ENCODE measurements around the gene KLHL22. TPM values are rescaled to one million over a fixed set of nuclear protein-coding genes. Genes with fewer than 3 reads are reported as not detected.
A peak's percentile ranks its signal among the peaks of the same experiment; 100 is the strongest.

Gene KLHL22
- total RNA-seq, 1 donor = 36.9 TPM

GRCh38 chr22:20432244-20432686 is 63.3 kb downstream of the KLHL22 start:
- peaks cover 72% of the 10 kb centered on the region for H4K20me1 ChIP-seq (ENCODE audit: insufficient read depth, low read length)
- no peak overlapping the region for H3K4me2 ChIP-seq (ENCODE audit: insufficient read depth, low read length)
- peaks cover 21% of the 10 kb centered on the region for H3K36me3 ChIP-seq (ENCODE audit: insufficient read depth, low read length)
- H3K4me1 ChIP-seq (ENCODE audit: insufficient read depth, low read length) = peaks cover 14% of the 10 kb centered on the region
- no peak overlapping the region for H2AFZ ChIP-seq (ENCODE audit: low read length)
- peak; percentile 89 for DNase-seq (ENCODE audit: insufficient read length, low spot score, missing footprints)
- no peaks in the 10 kb centered on the region for H3K9me3 ChIP-seq (ENCODE audit: low read depth, low read length)
- no peaks in the 10 kb centered on the region for H3K27me3 ChIP-seq (ENCODE audit: insufficient read depth, low read length)
- TF ChIP-seq CTCF (IDR thresholded peaks at IDR 0.05; ENCODE audit: extremely low read depth, low read depth, low read length) = no peak
- peaks cover 67% of the 10 kb centered on the region for H3K79me2 ChIP-seq (ENCODE audit: insufficient read depth, low read length)
- no peak overlapping the region for H3K4me3 ChIP-seq (ENCODE audit: insufficient read depth, low read length)
- H3K27ac ChIP-seq (ENCODE audit: low read depth, low read length) = no peak overlapping the region

- H4K20me1 ChIP-seq (ENCODE audit: insufficient read depth, low read length) = peaks cover 75% of the 10 kb centered on the region
- H3K9me3 ChIP-seq (ENCODE audit: low read depth, low read length) = no peaks in the 10 kb centered on the region
- H2AFZ ChIP-seq (ENCODE audit: low read length) = no peak overlapping the region
- TF ChIP-seq CTCF (IDR thresholded peaks at IDR 0.05; ENCODE audit: extremely low read depth, low read depth, low read length) = no peak
- no peaks in the 10 kb centered on the region for H3K27me3 ChIP-seq (ENCODE audit: insufficient read depth, low read length)
- peaks cover 14% of the 10 kb centered on the region for H3K4me1 ChIP-seq (ENCODE audit: insufficient read depth, low read length)
- peak; percentile 86 for DNase-seq (ENCODE audit: insufficient read length, low spot score, missing footprints)
- H3K4me3 ChIP-seq (ENCODE audit: insufficient read depth, low read length) = no peak overlapping the region
- no peak overlapping the region for H3K4me2 ChIP-seq (ENCODE audit: insufficient read depth, low read length)
- H3K27ac ChIP-seq (ENCODE audit: low read depth, low read length) = no peak overlapping the region
- peaks cover 25% of the 10 kb centered on the region for H3K36me3 ChIP-seq (ENCODE audit: insufficient read depth, low read length)
- peaks cover 65% of the 10 kb centered on the region for H3K79me2 ChIP-seq (ENCODE audit: insufficient read depth, low read length)
Observed at GRCh38 chr22:20431511-20432192, 63.9 kb downstream of the KLHL22 start.

GRCh38 chr22:20430720-20431510 is 64.7 kb downstream of the KLHL22 start:
- no peak overlapping the region for H2AFZ ChIP-seq (ENCODE audit: low read length)
- no peak overlapping the region for H3K27ac ChIP-seq (ENCODE audit: low read depth, low read length)

More at GRCh38 chr22:20430720-20431510, 64.7 kb downstream of the KLHL22 start:
- no peaks in the 10 kb centered on the region for H3K9me3 ChIP-seq (ENCODE audit: low read depth, low read length)
- peaks cover 59% of the 10 kb centered on the region for H3K79me2 ChIP-seq (ENCODE audit: insufficient read depth, low read length)
- H3K4me1 ChIP-seq (ENCODE audit: insufficient read depth, low read length) = peaks cover 12% of the 10 kb centered on the region
- TF ChIP-seq CTCF (IDR thresholded peaks at IDR 0.05; ENCODE audit: extremely low read depth, low read depth, low read length) = no peak
- no peak overlapping the region for H3K4me3 ChIP-seq (ENCODE audit: insufficient read depth, low read length)
- H3K36me3 ChIP-seq (ENCODE audit: insufficient read depth, low read length) = peaks cover 29% of the 10 kb centered on the region
- H4K20me1 ChIP-seq (ENCODE audit: insufficient read depth, low read length) = peaks cover 78% of the 10 kb centered on the region
- no peaks in the 10 kb centered on the region for H3K27me3 ChIP-seq (ENCODE audit: insufficient read depth, low read length)
- no peak overlapping the region for H3K4me2 ChIP-seq (ENCODE audit: insufficient read depth, low read length)
- peak; percentile 78 for DNase-seq (ENCODE audit: insufficient read length, low spot score, missing footprints)
